ENCODE measurements around the gene ROMO1. TPM values are rescaled to one million over a fixed set of nuclear protein-coding genes. Genes with fewer than 3 reads are reported as not detected.

Gene ROMO1
- total RNA-seq (205 and 356 TPM in 2 replicates), polyA plus RNA-seq (646 and 743 TPM in 2 replicates)

GRCh38 chr20:35699127-35699956, at the start of gene ROMO1, which contains the start of gene NFS1:
Gene ROMO1, plus strand, starts transcription at chr20:35699405. Its CDS starts 228 bp downstream, at chr20:35699633.
Gene NFS1, minus strand, starts transcription at chr20:35699352. Its CDS starts 64 bp downstream, at chr20:35699288.
- Histone ChIP-seq H3K4me3 (peak within 1 kb of the TSS; percentile 69), H3K27ac (peak within 1 kb of the TSS; percentile 92), H3K4me1 (ENCODE audit: low read depth) (peaks cover 13% of the 10 kb centered on the region), H3K9me3 (ENCODE audit: low read depth) (no peaks in the 10 kb centered on the region), H3K27me3 (no peaks in the 10 kb centered on the region), H3K36me3 (peaks cover 31% of the 10 kb centered on the region)
- DNase-seq (ENCODE audit: low read depth in 1 of 2, low spot score in 1 of 2) = peak; percentile 85 to 95
- TF ChIP-seq CTCF (IDR thresholded peaks at IDR 0.05; ENCODE audit: low read depth, low read length) = peak; percentile 30

- Histone ChIP-seq H3K9me3 (ENCODE audit: low read depth) (no peaks in the 10 kb centered on the region), H3K36me3 (peaks cover 30% of the 10 kb centered on the region), H3K27me3 (no peaks in the 10 kb centered on the region), H3K4me1 (ENCODE audit: low read depth) (peaks cover 4% of the 10 kb centered on the region), H3K27ac (peak overlapping the region; percentile 55), H3K4me3 (no peak overlapping the region)
- DNase-seq (ENCODE audit: low read depth in 1 of 2, low spot score in 1 of 2) = no peak
- no peak for TF ChIP-seq CTCF (IDR thresholded peaks at IDR 0.05; ENCODE audit: low read depth, low read length)
These were observed 48.6 kb upstream of the ROMO1 start for GRCh38 chr20:35650632-35651031.

DNA sequence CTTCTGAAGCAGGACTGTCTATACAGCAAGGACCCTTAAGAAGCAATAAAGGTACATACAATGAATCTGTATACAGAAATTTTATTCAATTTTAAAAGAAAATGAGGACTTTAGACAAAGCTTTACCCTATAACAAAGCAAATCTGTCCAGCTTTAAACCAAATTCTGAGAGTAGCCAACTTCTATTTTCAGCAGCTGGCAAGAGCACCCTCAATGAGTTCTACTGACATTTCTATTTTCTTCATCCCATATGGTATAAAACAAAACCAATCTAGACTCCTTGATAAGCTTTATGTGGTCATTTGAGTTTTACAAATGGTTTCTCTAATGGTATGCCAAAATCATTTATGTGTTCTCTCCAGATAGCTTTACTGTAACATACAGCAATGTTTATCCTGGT, 47.2 kb upstream of the ROMO1 start:
- peaks cover 30% of the 10 kb centered on the region for H3K36me3 ChIP-seq
- DNase-seq (ENCODE audit: low read depth in 1 of 2, low spot score in 1 of 2) = no peak

GRCh38 chr20:35652641-35653429, 46.4 kb upstream of the ROMO1 start:
- no peaks in the 10 kb centered on the region for H3K9me3 ChIP-seq (ENCODE audit: low read depth)
- H3K36me3 ChIP-seq = peaks cover 30% of the 10 kb centered on the region
- no peak overlapping the region for H3K27ac ChIP-seq
- H3K27me3 ChIP-seq = no peaks in the 10 kb centered on the region
- DNase-seq (ENCODE audit: low read depth in 1 of 2, low spot score in 1 of 2) = no peak
- peaks cover 4% of the 10 kb centered on the region for H3K4me1 ChIP-seq (ENCODE audit: low read depth)
- no peak overlapping the region for H3K4me3 ChIP-seq
- TF ChIP-seq CTCF (IDR thresholded peaks at IDR 0.05; ENCODE audit: low read depth, low read length) = no peak

More for the DNA sequence above, 47.2 kb upstream of the ROMO1 start:
- no peak for TF ChIP-seq CTCF (IDR thresholded peaks at IDR 0.05; ENCODE audit: low read depth, low read length)
- Histone ChIP-seq H3K4me3 (no peak overlapping the region), H3K27ac (no peak overlapping the region), H3K4me1 (ENCODE audit: low read depth) (peaks cover 4% of the 10 kb centered on the region), H3K27me3 (no peaks in the 10 kb centered on the region), H3K9me3 (ENCODE audit: low read depth) (no peaks in the 10 kb centered on the region)

GRCh38 chr20:35653430-35653734, 45.8 kb upstream of the ROMO1 start:
- no peak for DNase-seq (ENCODE audit: low read depth in 1 of 2, low spot score in 1 of 2)
- peaks cover 30% of the 10 kb centered on the region for H3K36me3 ChIP-seq

More at GRCh38 chr20:35653430-35653734, 45.8 kb upstream of the ROMO1 start:
- Histone ChIP-seq H3K4me3 (no peak overlapping the region), H3K27me3 (no peaks in the 10 kb centered on the region), H3K27ac (no peak overlapping the region), H3K9me3 (ENCODE audit: low read depth) (no peaks in the 10 kb centered on the region), H3K4me1 (ENCODE audit: low read depth) (peaks cover 4% of the 10 kb centered on the region)
- no peak for TF ChIP-seq CTCF (IDR thresholded peaks at IDR 0.05; ENCODE audit: low read depth, low read length)
